Esophagus squamous epithelium (tissue), 5 donors: ENCODE data around the gene SLC22A1. TPM values are rescaled to one million over a fixed set of nuclear protein-coding genes. Genes with fewer than 3 reads are reported as not detected.

Experiments used
- DNase-seq: peaks from one replicate; lab custom pipeline; 2025; lab: John Stamatoyannopoulos, UW
- H3K27ac ChIP-seq, 4 donors: fragments of 200-600 bp; sonication (generic); one replicate each; pipeline ENCODE4 v1.5.1; 2016 to 2019; ENCODE audit warnings: mild to moderate bottlenecking in 1 of 4
- H3K27me3 ChIP-seq, 4 donors: fragments of 200-600 bp; sonication (generic); 1 replicate in 3 of 4; 2 replicates in 1 of 4; pipeline versions ENCODE4 v1.5.1 to v1.6.0; 2017 to 2021; ENCODE audit warnings: antibody characterized with exemption in 1 of 4
- H3K36me3 ChIP-seq, 3 donors: fragments of 200-600 bp; sonication (generic); one replicate each; pipeline ENCODE4 v1.5.1; 2016 to 2019
- H3K4me1 ChIP-seq, 3 donors: fragments of 200-600 bp; sonication (generic); one replicate each; pipeline ENCODE4 v1.5.1; 2017 to 2019
- H3K4me3 ChIP-seq, 4 donors: fragments of 200-600 bp; sonication (generic); 1 replicate in 3 of 4; 2 replicates in 1 of 4; pipeline ENCODE4 v1.5.1; 2016 to 2019; ENCODE audit warnings: mild to moderate bottlenecking in 2 of 4, moderate library complexity in 1 of 4
- H3K9me3 ChIP-seq, 3 donors: fragments of 200-600 bp; sonication (generic); one replicate each; pipeline ENCODE4 v1.5.1; 2016 to 2019
- POLR2A ChIP-seq, 4 donors: fragments of 450-650 bp; IDR thresholded peaks; one replicate each; pipeline ENCODE4 v1.6.1; 2017; ENCODE audit warnings: antibody characterized with exemption in 4 of 4, mild to moderate bottlenecking in 4 of 4, moderate library complexity in 3 of 4
- WGBS, 2 donors: methylation state at CpG; one replicate each; pipeline ENCODE4 v1.1.5; 2018; 5-methylcytosine and 5-hydroxymethylcytosine counted together
- intact Hi-C: fragments of 100-400 bp; cut with DNase I; formaldehyde crosslinking; loops from one replicate; pipeline ENCODE4 v1.15.0; 2022
- total RNA-seq, 4 donors: library from RNA; depleted of rRNA; stranded (reverse); fragments of >200 nt; gene quantifications; one replicate each; pipeline ENCODE4 v1.1.0, GENCODE V29; 2016
- TF ChIP-seq, protein P1 (sequence below), 6 experiments: fragments of 450-650 bp in 4 of 6; fragments of 200-600 bp in 2 of 6; sonication (generic) in 2 of 6; IDR thresholded peaks; one replicate each; pipeline ENCODE4 v1.5.1; 2016 to 2019; ENCODE audit warnings: antibody characterized with exemption in 6 of 6, mild to moderate bottlenecking in 4 of 6, moderate library complexity in 4 of 6
- donor health status: DM: yes; HTN: yes; CAD: no.

The SLC22A1 gene
- total RNA-seq, 4 donors from 2014 or later = 0.35 to 0.53 (median 0.38) TPM; not detected in 1

DNA sequence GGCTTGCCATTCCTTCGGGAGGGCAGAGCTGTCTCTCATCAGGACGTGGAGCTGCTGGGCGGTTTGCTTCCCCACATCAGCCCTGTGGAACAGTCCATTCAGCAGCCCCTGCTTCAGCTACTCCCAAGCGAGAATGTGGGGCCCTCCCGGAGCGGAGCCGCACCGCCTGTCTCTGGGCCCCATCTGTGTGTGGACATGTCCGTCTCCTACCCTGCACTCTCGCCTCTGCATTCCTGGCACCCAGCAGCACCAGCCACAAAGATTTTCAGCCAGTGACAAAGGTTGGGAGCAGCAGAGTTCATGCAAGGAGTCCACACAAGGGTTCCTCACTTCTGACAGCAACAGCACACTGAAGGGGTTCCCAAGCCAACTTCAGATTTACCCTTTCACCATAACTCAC lies 29.0 kb upstream of the SLC22A1 start:
- Histone ChIP-seq H3K4me1 (peaks cover 0 to 5% (median 0%) of the 10 kb centered on the region in 3 donors), H3K9me3 (no peaks in the 10 kb centered on the region), H3K4me3 (no peak overlapping the region), H3K27me3 (no peaks in the 10 kb centered on the region), H3K27ac (no peak overlapping the region), H3K36me3 (peaks cover 21 to 100% (median 64%) of the 10 kb centered on the region in 3 donors)
- intact Hi-C loops = no loop called here
- WGBS, 2 donors = 73 to 85% methylated on average over 3 to 10 of the region's 10 CpGs
- no peak for DNase-seq
- TF ChIP-seq, protein P1, sequence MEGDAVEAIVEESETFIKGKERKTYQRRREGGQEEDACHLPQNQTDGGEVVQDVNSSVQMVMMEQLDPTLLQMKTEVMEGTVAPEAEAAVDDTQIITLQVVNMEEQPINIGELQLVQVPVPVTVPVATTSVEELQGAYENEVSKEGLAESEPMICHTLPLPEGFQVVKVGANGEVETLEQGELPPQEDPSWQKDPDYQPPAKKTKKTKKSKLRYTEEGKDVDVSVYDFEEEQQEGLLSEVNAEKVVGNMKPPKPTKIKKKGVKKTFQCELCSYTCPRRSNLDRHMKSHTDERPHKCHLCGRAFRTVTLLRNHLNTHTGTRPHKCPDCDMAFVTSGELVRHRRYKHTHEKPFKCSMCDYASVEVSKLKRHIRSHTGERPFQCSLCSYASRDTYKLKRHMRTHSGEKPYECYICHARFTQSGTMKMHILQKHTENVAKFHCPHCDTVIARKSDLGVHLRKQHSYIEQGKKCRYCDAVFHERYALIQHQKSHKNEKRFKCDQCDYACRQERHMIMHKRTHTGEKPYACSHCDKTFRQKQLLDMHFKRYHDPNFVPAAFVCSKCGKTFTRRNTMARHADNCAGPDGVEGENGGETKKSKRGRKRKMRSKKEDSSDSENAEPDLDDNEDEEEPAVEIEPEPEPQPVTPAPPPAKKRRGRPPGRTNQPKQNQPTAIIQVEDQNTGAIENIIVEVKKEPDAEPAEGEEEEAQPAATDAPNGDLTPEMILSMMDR (IDR thresholded peaks at IDR 0.05) = no peak
- no peak for TF ChIP-seq POLR2A (IDR thresholded peaks at IDR 0.05)

GRCh38 chr6:160093061-160093460 lies 28.6 kb upstream of the SLC22A1 start:
- intact Hi-C loops = no loop called here
- WGBS, 2 donors = 86 to 91% methylated on average over 4 of the region's 7 CpGs
- TF ChIP-seq, protein P1 (IDR thresholded peaks at IDR 0.05) = no peak
- TF ChIP-seq POLR2A (IDR thresholded peaks at IDR 0.05) = no peak
- no peaks in the 10 kb centered on the region for H3K9me3 ChIP-seq
- no peaks in the 10 kb centered on the region for H3K27me3 ChIP-seq
- no peak overlapping the region for H3K27ac ChIP-seq
- no peak overlapping the region for H3K4me3 ChIP-seq
- no peak for DNase-seq
- H3K4me1 ChIP-seq = peaks cover 0 to 3% (median 0%) of the 10 kb centered on the region in 3 donors
- peaks cover 21 to 100% (median 69%) of the 10 kb centered on the region in 3 donors for H3K36me3 ChIP-seq

GRCh38 chr6:160093946-160094345 lies 27.7 kb upstream of the SLC22A1 start:
- intact Hi-C loops = no loop called here

GRCh38 chr6:160095146-160095845 lies 26.3 kb upstream of the SLC22A1 start:
- no peak overlapping the region for H3K4me3 ChIP-seq
- H3K27ac ChIP-seq = no peak overlapping the region
- H3K36me3 ChIP-seq = peaks cover 13 to 100% (median 58%) of the 10 kb centered on the region in 3 donors
- H3K9me3 ChIP-seq = no peaks in the 10 kb centered on the region
- no peak for TF ChIP-seq POLR2A (IDR thresholded peaks at IDR 0.05)
- TF ChIP-seq, protein P1 (IDR thresholded peaks at IDR 0.05) = no peak
- no peak for DNase-seq
- 78 to 79% methylated on average over 8 of the region's 8 CpGs for WGBS, 2 donors
- H3K4me1 ChIP-seq = no peaks in the 10 kb centered on the region
- intact Hi-C loops = no loop called here
- H3K27me3 ChIP-seq = no peaks in the 10 kb centered on the region

More at GRCh38 chr6:160093946-160094345, 27.7 kb upstream of the SLC22A1 start:
- WGBS, 2 donors = 87 to 92% methylated on average over 4 of the region's 4 CpGs
- Histone ChIP-seq H3K36me3 (peaks cover 21 to 100% (median 71%) of the 10 kb centered on the region in 3 donors), H3K4me3 (no peak overlapping the region), H3K4me1 (no peaks in the 10 kb centered on the region), H3K27me3 (no peaks in the 10 kb centered on the region), H3K9me3 (no peaks in the 10 kb centered on the region), H3K27ac (no peak overlapping the region)
- no peak for TF ChIP-seq POLR2A (IDR thresholded peaks at IDR 0.05)
- TF ChIP-seq, protein P1 (IDR thresholded peaks at IDR 0.05) = no peak
- no peak for DNase-seq
